ENCODE measurements around the gene CEND1. TPM values are rescaled to one million over a fixed set of nuclear protein-coding genes. Genes with fewer than 3 reads are reported as not detected.
A peak's percentile ranks its signal among the peaks of the same experiment; 100 is the strongest.

Gene CEND1
- total and polyA plus RNA-seq, 2 donors (not counting 3 experiments of a cell fraction or from before 2014, with no cell fraction given), result 0.15 to 0.40 TPM

DNA sequence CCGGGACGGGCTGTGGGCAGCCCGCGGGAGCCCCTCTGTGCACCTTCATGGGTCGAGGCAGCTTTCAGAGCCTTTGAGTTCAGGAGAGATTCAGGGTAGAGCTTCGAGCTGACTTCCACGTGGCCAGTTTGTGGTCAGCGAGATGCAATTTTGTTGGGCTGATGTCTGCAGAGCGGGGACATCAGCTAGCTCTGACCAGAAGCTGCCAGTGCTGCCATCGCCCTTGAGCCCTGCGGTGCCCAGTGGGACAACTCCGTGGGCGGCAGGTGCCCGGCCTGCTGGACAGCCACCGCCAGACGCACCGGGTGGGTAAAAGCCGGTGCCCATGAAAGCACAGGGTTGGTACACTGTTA lies 41.9 kb downstream of the CEND1 start:
- TSS peak; percentile 48 for BruUV-seq (replicated peaks)
- Histone ChIP-seq H3K4me1 (ENCODE audit: control insufficient read depth, extremely low read depth, insufficient read depth, low read length) (peaks cover 17% of the 10 kb centered on the region), H4K20me1 (replicated peaks; ENCODE audit: control insufficient read depth, extremely low read depth, insufficient read depth, low read length) (no peaks in the 10 kb centered on the region), H3K9me3 (replicated peaks; ENCODE audit: control insufficient read depth, insufficient read depth, low read length) (no peaks in the 10 kb centered on the region), H2AFZ (ENCODE audit: low read depth, low read length) (no peak overlapping the region), H3K4me2 (ENCODE audit: insufficient read depth, low read length) (peak overlapping the region; percentile 90), H3K79me2 (ENCODE audit: control insufficient read depth, insufficient read depth, low read length) (peaks cover 55% of the 10 kb centered on the region), H3K27ac (ENCODE audit: insufficient read depth, low read depth, low read length) (peak overlapping the region; percentile 48), H3K9ac (replicated peaks; ENCODE audit: extremely low read depth, insufficient read depth, low read length) (peak overlapping the region; percentile 86), H3K4me3 (replicated peaks in 1 of 3; ENCODE audit: insufficient read depth in 1 of 3, low read depth in 1 of 3, low read length in 3 of 3) (peak overlapping the region; percentile 41 to 79 (median 71)), H3K9me1 (replicated peaks; ENCODE audit: control insufficient read depth, extremely low read depth, insufficient read depth, low read length) (no peaks in the 10 kb centered on the region), H3K36me3 (ENCODE audit: control insufficient read depth in 2 of 2, extremely low read depth in 1 of 2, insufficient read depth in 2 of 2, low read length in 2 of 2) (no peaks in the 10 kb centered on the region), H3K27me3 (ENCODE audit: control insufficient read depth in 2 of 2, insufficient read depth in 2 of 2, low read length in 2 of 2) (no peaks in the 10 kb centered on the region)
- ChIA-PET POLR2A (interaction anchor here (0.6 to 1.4 kb wide), 2 partner anchors 172 to 241 kb away, joined by 3 read pairs; partner anchors contain the start of gene RNH1), CTCF (interaction anchor here (1.1 to 5.6 kb wide), 7 partner anchors 9 to 52 kb away, joined by 3 to 26 read pairs (median 5); partner anchors contain the start of gene TMEM80)
- no peak for FAIRE-seq
- DNase-seq (ENCODE audit: low read depth, low spot score), result no peak
- dilution Hi-C loops (cut with MboI; ENCODE audit: extremely low pct_ligation_motif_present, low sequenced_read_pairs), result no loop called here
- TF ChIP-seq POLR2AphosphoS5 (IDR thresholded peaks at IDR 0.05; ENCODE audit: insufficient read depth, low read depth, low read length), result no peak
- TF ChIP-seq, protein P1, sequence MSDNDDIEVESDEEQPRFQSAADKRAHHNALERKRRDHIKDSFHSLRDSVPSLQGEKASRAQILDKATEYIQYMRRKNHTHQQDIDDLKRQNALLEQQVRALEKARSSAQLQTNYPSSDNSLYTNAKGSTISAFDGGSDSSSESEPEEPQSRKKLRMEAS (IDR thresholded peaks at IDR 0.05; ENCODE audit: insufficient read depth, insufficient read length), result peak; percentile 57
- intact Hi-C loops (cut with micrococcal nuclease), result loop anchor here (2.0 kb wide), 1 partner anchor 29 kb away; the partner anchor contains the start of gene GATD1

DNA sequence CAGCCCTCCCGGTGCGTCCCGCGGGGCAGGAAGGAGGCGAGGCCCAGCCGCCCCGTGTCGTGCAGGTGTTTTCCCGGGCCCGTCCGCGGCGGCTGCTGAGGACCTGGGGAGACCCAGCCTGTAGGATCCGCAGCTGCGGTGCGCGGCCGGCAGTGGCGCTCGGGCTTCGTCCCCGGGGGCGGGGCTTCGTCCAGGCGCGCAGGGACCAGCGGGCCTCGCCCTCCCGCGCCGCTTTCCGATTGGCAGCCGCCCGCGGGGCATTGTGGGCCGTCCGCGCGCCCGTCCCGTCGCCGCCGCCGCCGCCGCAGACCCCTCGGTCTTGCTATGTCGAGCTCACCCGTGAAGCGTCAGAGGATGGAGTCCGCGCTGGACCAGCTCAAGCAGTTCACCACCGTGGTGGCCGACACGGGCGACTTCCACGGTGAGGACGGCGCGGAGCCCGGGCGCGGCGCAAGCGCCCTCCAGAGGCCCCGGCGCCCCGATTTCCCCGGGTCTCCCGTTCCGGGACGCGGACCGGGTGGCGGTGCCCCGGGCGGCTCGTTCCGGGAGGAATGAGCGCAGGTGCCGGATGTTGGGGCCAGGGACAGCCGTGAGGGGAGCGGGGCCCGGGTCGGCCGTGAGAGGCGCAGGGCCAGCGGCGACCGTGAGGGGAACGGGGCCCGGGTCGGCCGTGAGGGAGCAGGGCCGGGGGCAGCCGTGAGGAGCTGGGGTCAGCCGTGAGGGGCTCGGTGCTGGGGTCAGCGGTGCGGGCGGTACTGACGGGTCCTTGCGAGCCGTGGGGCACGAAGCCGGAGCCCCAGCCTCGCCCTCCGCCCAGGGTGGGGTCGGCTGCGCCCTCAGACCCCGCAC lies 42.5 kb downstream of the CEND1 start, which contains the start of gene TALDO1:
Gene TALDO1 (plus strand): TSS at position 307 of the 849 bp plus-strand sequence. CDS start 18 bp downstream, at position 325.
- peaks cover 49% of the 10 kb centered on the region for H3K79me2 ChIP-seq (ENCODE audit: control insufficient read depth, insufficient read depth, low read length)
- peak within 1 kb of the TSS; percentile 48 for H3K27ac ChIP-seq (ENCODE audit: insufficient read depth, low read depth, low read length)
- H3K27me3 ChIP-seq (ENCODE audit: control insufficient read depth in 2 of 2, insufficient read depth in 2 of 2, low read length in 2 of 2), result no peaks in the 10 kb centered on the region
- H3K4me2 ChIP-seq (ENCODE audit: insufficient read depth, low read length), result peak within 1 kb of the TSS; percentile 90
- peak; percentile 88 for FAIRE-seq
- H3K9ac ChIP-seq (replicated peaks; ENCODE audit: extremely low read depth, insufficient read depth, low read length), result peak within 1 kb of the TSS; percentile 86
- H3K4me1 ChIP-seq (ENCODE audit: control insufficient read depth, extremely low read depth, insufficient read depth, low read length), result peaks cover 17% of the 10 kb centered on the region
- H3K9me1 ChIP-seq (replicated peaks; ENCODE audit: control insufficient read depth, extremely low read depth, insufficient read depth, low read length), result no peaks in the 10 kb centered on the region
- DNase-seq (ENCODE audit: low read depth, low spot score), result peak; percentile 88
- CTCF ChIA-PET, result interaction anchor here (0.9 to 5.6 kb wide), 8 partner anchors 10 to 51 kb away, joined by 3 to 26 read pairs (median 4); partner anchors contain the start of gene TMEM80
- no peaks in the 10 kb centered on the region for H4K20me1 ChIP-seq (replicated peaks; ENCODE audit: control insufficient read depth, extremely low read depth, insufficient read depth, low read length)
- no peaks in the 10 kb centered on the region for H3K9me3 ChIP-seq (replicated peaks; ENCODE audit: control insufficient read depth, insufficient read depth, low read length)
- intact Hi-C loops (cut with micrococcal nuclease) (loop anchor here (2.0 kb wide), 1 partner anchor 29 kb away; the partner anchor contains the start of gene GATD1), dilution Hi-C loops (cut with MboI; ENCODE audit: extremely low pct_ligation_motif_present, low sequenced_read_pairs) (no loop called here)
- H2AFZ ChIP-seq (ENCODE audit: low read depth, low read length), result peak within 1 kb of the TSS; percentile 88
- no peaks in the 10 kb centered on the region for H3K36me3 ChIP-seq (ENCODE audit: control insufficient read depth in 2 of 2, extremely low read depth in 1 of 2, insufficient read depth in 2 of 2, low read length in 2 of 2)
- TF ChIP-seq, protein P2, sequence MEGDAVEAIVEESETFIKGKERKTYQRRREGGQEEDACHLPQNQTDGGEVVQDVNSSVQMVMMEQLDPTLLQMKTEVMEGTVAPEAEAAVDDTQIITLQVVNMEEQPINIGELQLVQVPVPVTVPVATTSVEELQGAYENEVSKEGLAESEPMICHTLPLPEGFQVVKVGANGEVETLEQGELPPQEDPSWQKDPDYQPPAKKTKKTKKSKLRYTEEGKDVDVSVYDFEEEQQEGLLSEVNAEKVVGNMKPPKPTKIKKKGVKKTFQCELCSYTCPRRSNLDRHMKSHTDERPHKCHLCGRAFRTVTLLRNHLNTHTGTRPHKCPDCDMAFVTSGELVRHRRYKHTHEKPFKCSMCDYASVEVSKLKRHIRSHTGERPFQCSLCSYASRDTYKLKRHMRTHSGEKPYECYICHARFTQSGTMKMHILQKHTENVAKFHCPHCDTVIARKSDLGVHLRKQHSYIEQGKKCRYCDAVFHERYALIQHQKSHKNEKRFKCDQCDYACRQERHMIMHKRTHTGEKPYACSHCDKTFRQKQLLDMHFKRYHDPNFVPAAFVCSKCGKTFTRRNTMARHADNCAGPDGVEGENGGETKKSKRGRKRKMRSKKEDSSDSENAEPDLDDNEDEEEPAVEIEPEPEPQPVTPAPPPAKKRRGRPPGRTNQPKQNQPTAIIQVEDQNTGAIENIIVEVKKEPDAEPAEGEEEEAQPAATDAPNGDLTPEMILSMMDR (IDR thresholded peaks at IDR 0.05; ENCODE audit: extremely low read depth in 1 of 2, insufficient read depth in 1 of 2, low read depth in 1 of 2, low read length in 2 of 2), result peak in 1 of 2 donors; percentile 7
- TF ChIP-seq, protein P1 (IDR thresholded peaks at IDR 0.05; ENCODE audit: insufficient read depth, insufficient read length), result no peak
- TF ChIP-seq POLR2A (IDR thresholded peaks at IDR 0.05; ENCODE audit: low read depth, low read length), result peak; percentile 72
- no TSS peak for BruUV-seq (replicated peaks)
- peak within 1 kb of the TSS; percentile 41 to 79 (median 71) for H3K4me3 ChIP-seq (replicated peaks in 1 of 3; ENCODE audit: insufficient read depth in 1 of 3, low read depth in 1 of 3, low read length in 3 of 3)
- POLR2A ChIA-PET, result interaction anchor here (0.6 to 1.4 kb wide), 2 partner anchors 172 to 241 kb away, joined by 3 read pairs; no protein-coding TSS in a partner anchor
